Esophagus squamous epithelium (tissue), 4 donors: ENCODE data around the gene KCNK18.

Experiments
- CTCF ChIP-seq, 6 experiments: fragments of 450-650 bp in 4 of 6; fragments of 200-600 bp in 2 of 6; sonication (generic) in 2 of 6; IDR thresholded peaks; one replicate each; pipeline ENCODE4 v1.5.1; 2016 to 2019; ENCODE audit warnings: antibody characterized with exemption in 6 of 6, mild to moderate bottlenecking in 4 of 6, moderate library complexity in 4 of 6
- POLR2A ChIP-seq, 4 donors: fragments of 450-650 bp; IDR thresholded peaks; one replicate each; pipeline ENCODE4 v1.6.1; 2017; ENCODE audit warnings: antibody characterized with exemption in 4 of 4, mild to moderate bottlenecking in 4 of 4, moderate library complexity in 3 of 4

GRCh38 chr10:117148284-117148683, 49.0 kb upstream of the KCNK18 start:
- TF ChIP-seq POLR2A (IDR thresholded peaks at IDR 0.05) (no peak), CTCF (IDR thresholded peaks at IDR 0.05) (no peak)
